GM18951 (cell line): Measurements from ENCODE around the gene CH25H.

Experiments
- POLR2A ChIP-seq: IDR thresholded peaks from 4 replicates; pipeline ENCODE4 v1.6.1; 2011; ENCODE audit warnings: mild to moderate bottlenecking; ENCODE audit not compliant: insufficient read length, insufficient read depth; ENCODE audit errors: extremely low read depth
- in situ Hi-C: fragments of 300-500 bp; cut with MboI; formaldehyde crosslinking; loops from one replicate; pipeline ENCODE4 v1.12.0; 2022; ENCODE audit warnings: low sequenced_read_pairs, mixed read lengths, inconsistent platforms; ENCODE audit not compliant: unreplicated experiment

Gene CH25H

GRCh38 chr10:89167915-89168314, 39.2 kb downstream of the CH25H start:
- TF ChIP-seq POLR2A, result no peak
- in situ Hi-C loops, result no loop called here

- in situ Hi-C loops, result no loop called here
- TF ChIP-seq POLR2A, result no peak
Observed at GRCh38 chr10:89165923-89166322, 41.2 kb downstream of the CH25H start.

- in situ Hi-C loops, result no loop called here
- TF ChIP-seq POLR2A, result no peak
Observed at GRCh38 chr10:89164920-89165319, 42.2 kb downstream of the CH25H start.

GRCh38 chr10:89164080-89164479, 43.0 kb downstream of the CH25H start:
- TF ChIP-seq POLR2A, result no peak
- in situ Hi-C loops, result no loop called here

GRCh38 chr10:89163265-89163995, 43.7 kb downstream of the CH25H start:
- TF ChIP-seq POLR2A, result no peak
- in situ Hi-C loops, result no loop called here

GRCh38 chr10:89162596-89162995, 44.5 kb downstream of the CH25H start:
- no peak for TF ChIP-seq POLR2A
- in situ Hi-C loops, result no loop called here

GRCh38 chr10:89160339-89160738, 46.8 kb downstream of the CH25H start:
- in situ Hi-C loops, result no loop called here
- no peak for TF ChIP-seq POLR2A

GRCh38 chr10:89159761-89160160, 47.4 kb downstream of the CH25H start:
- in situ Hi-C loops, result no loop called here
- TF ChIP-seq POLR2A, result no peak

GRCh38 chr10:89159316-89159715, 47.8 kb downstream of the CH25H start:
- in situ Hi-C loops, result no loop called here
- no peak for TF ChIP-seq POLR2A

- no peak for TF ChIP-seq POLR2A
- in situ Hi-C loops, result no loop called here
Observed at GRCh38 chr10:89158446-89158845, 48.7 kb downstream of the CH25H start.

- no peak for TF ChIP-seq POLR2A
- in situ Hi-C loops, result no loop called here
Observed at GRCh38 chr10:89156161-89156835, 50.8 kb downstream of the CH25H start.
